CD4-positive, alpha-beta memory T cell (primary cell): ENCODE data around the gene MED19. TPM values are rescaled to one million over a fixed set of nuclear protein-coding genes. Genes with fewer than 3 reads are reported as not detected.
"Not testable (repeated sequence)": the region's sequence is repeated elsewhere in the genome, so short reads cannot be mapped to it uniquely, and the experiment has no call there.

Source experiments
- CTCF ChIA-PET: fragments of 350-600 bp; sonication (Branson Sonifier 250); formaldehyde crosslinking; loops from one replicate; lab custom pipeline; 2021; ENCODE audit warnings: inconsistent platforms; ENCODE audit not compliant: partially characterized antibody; lab: Charles Lee
- POLR2A ChIA-PET: fragments of 350-600 bp; sonication (Branson Sonifier 250); formaldehyde crosslinking; loops from one replicate; lab custom pipeline; 2021; ENCODE audit not compliant: partially characterized antibody; lab: Charles Lee
- DNase-seq, 5 donors: peaks; one replicate each; pipeline versions ENCODE4 v3.0.0 to v3.0.0-alpha.2; 2020 to 2022; ENCODE audit warnings: mixed read lengths in 1 of 5
- H3K27ac ChIP-seq: one replicate; pipeline ENCODE4 v1.7.0; 2013; ENCODE audit warnings: low read depth, low read length
- H3K27me3 ChIP-seq: 2 replicates; pipeline ENCODE4 v1.7.0; 2013; ENCODE audit warnings: mild to moderate bottlenecking, low read length, moderate library complexity; ENCODE audit not compliant: insufficient read depth
- H3K36me3 ChIP-seq: 2 replicates; pipeline ENCODE4 v1.7.0; 2013; ENCODE audit warnings: mild to moderate bottlenecking, low read length, moderate library complexity; ENCODE audit not compliant: insufficient read depth
- H3K4me1 ChIP-seq: 2 replicates; pipeline ENCODE4 v1.7.0; 2013; ENCODE audit warnings: mild to moderate bottlenecking, low read length, moderate library complexity; ENCODE audit not compliant: insufficient read depth
- H3K4me3 ChIP-seq, 2 donors: one replicate each; pipeline ENCODE4 v1.7.0; 2013; ENCODE audit warnings: low read length in 2 of 2, mild to moderate bottlenecking in 1 of 2
- H3K9me3 ChIP-seq, 2 donors: one replicate each; pipeline ENCODE4 v1.7.0; 2013; ENCODE audit warnings: low read length in 2 of 2, control low read depth in 1 of 2; ENCODE audit not compliant: control insufficient read depth in 1 of 2
- H3K27ac Mint-ChIP-seq, 7 donors: one replicate each; pipeline ENCODE4 v1.8.0; 2020 to 2021; ENCODE audit warnings: mixed read lengths in 7 of 7, mild to moderate bottlenecking in 6 of 7, inconsistent platforms in 3 of 7, moderate library complexity in 3 of 7
- H3K27me3 Mint-ChIP-seq, 2 donors: one replicate each; pipeline ENCODE4 v1.8.0; 2020 to 2021; ENCODE audit warnings: mixed read lengths in 2 of 2
- H3K36me3 Mint-ChIP-seq, 2 donors: one replicate each; pipeline ENCODE4 v1.8.0; 2020 to 2021; ENCODE audit warnings: mixed read lengths in 2 of 2, inconsistent platforms in 1 of 2, mild to moderate bottlenecking in 1 of 2
- H3K4me1 Mint-ChIP-seq, 4 donors: one replicate each; pipeline ENCODE4 v1.8.0; 2020 to 2021; ENCODE audit warnings: mixed read lengths in 4 of 4, mild to moderate bottlenecking in 1 of 4
- H3K4me3 Mint-ChIP-seq, 8 donors: one replicate each; pipeline ENCODE4 v1.8.0; 2020 to 2021; ENCODE audit warnings: mixed read lengths in 8 of 8, mild to moderate bottlenecking in 7 of 8, moderate library complexity in 6 of 8, inconsistent platforms in 3 of 8
- H3K9me3 Mint-ChIP-seq, 8 donors: one replicate each; pipeline ENCODE4 v1.8.0; 2020 to 2021; ENCODE audit warnings: mixed read lengths in 8 of 8, mild to moderate bottlenecking in 5 of 8, inconsistent platforms in 3 of 8, moderate library complexity in 1 of 8
- intact Hi-C: fragments of 100-400 bp; cut with micrococcal nuclease; formaldehyde crosslinking; loops from one replicate; pipeline ENCODE4 v1.15.1; 2023
- polyA plus RNA-seq, 2 donors: library from polyadenylated mRNA; unstranded; fragments of 300-500 nt; fragmentation: Illumina TruSeq; gene quantifications; one replicate each; pipeline ENCODE4 v1.2.3, GENCODE V29; 2021
- total RNA-seq, 2 experiments: library from RNA; stranded (reverse); gene quantifications; one replicate each; pipeline ENCODE4 v1.2.3, GENCODE V29; 2021

Gene MED19
- total and polyA plus RNA-seq, 4 experiments from 2014 or later: 15.2 to 20.2 (median 16.3) TPM

- no peak for DNase-seq
- H3K4me3 ChIP-seq: no peak overlapping the region
- no peaks in the 10 kb centered on the region for H3K9me3 ChIP-seq
- Mint-ChIP-seq H3K4me3 (no peak overlapping the region), H3K36me3 (peaks cover 0 to 9% of the 10 kb centered on the region in 2 donors), H3K9me3 (no peaks in the 10 kb centered on the region), H3K27me3 (no peaks in the 10 kb centered on the region), H3K4me1 (peaks cover 0 to 16% (median 6%) of the 10 kb centered on the region in 4 donors), H3K27ac (no peak overlapping the region)
- H3K27me3 ChIP-seq: no peaks in the 10 kb centered on the region
- ChIA-PET POLR2A (no interaction called here), CTCF (interaction anchor here (2.0 kb wide), 1 partner anchor 71 kb away, joined by 6 read pairs; no protein-coding TSS in a partner anchor)
- intact Hi-C loops: no loop called here
- no peaks in the 10 kb centered on the region for H3K36me3 ChIP-seq
- H3K27ac ChIP-seq: no peak overlapping the region
- no peaks in the 10 kb centered on the region for H3K4me1 ChIP-seq
These were observed 17.5 kb upstream of the MED19 start for GRCh38 chr11:57729479-57729878.

GRCh38 chr11:57728829-57729228 lies 16.8 kb upstream of the MED19 start:
- CTCF ChIA-PET: interaction anchor here (1.1 to 2.0 kb wide), 3 partner anchors 72 to 87 kb away, joined by 3 to 6 read pairs (median 3); no protein-coding TSS in a partner anchor
- no peak overlapping the region for H3K27ac ChIP-seq
- Mint-ChIP-seq H3K36me3 (peaks cover 0 to 9% of the 10 kb centered on the region in 2 donors), H3K27me3 (no peaks in the 10 kb centered on the region), H3K9me3 (no peaks in the 10 kb centered on the region), H3K4me1 (peaks cover 0 to 16% (median 6%) of the 10 kb centered on the region in 4 donors), H3K4me3 (no peak overlapping the region), H3K27ac (peak overlapping the region in 2 of 7 donors; percentile 26 to 70)
- POLR2A ChIA-PET: no interaction called here
- DNase-seq: no peak
- intact Hi-C loops: no loop called here
- H3K4me1 ChIP-seq: no peaks in the 10 kb centered on the region
- no peaks in the 10 kb centered on the region for H3K9me3 ChIP-seq
- no peaks in the 10 kb centered on the region for H3K27me3 ChIP-seq
- no peak overlapping the region for H3K4me3 ChIP-seq
- no peaks in the 10 kb centered on the region for H3K36me3 ChIP-seq

- CTCF ChIA-PET: interaction anchor here (0.9 kb wide), 2 partner anchors 9 to 73 kb away, joined by 3 to 4 read pairs; no protein-coding TSS in a partner anchor
These were observed 15.2 kb upstream of the MED19 start for GRCh38 chr11:57727185-57727584.

GRCh38 chr11:57716726-57717125 lies 4.7 kb upstream of the MED19 start:
- H3K9me3 Mint-ChIP-seq, H3K4me3 Mint-ChIP-seq, H3K27me3 Mint-ChIP-seq, H3K9me3 ChIP-seq, H3K27ac ChIP-seq, POLR2A ChIA-PET, H3K27me3 ChIP-seq, H3K27ac Mint-ChIP-seq, H3K36me3 ChIP-seq, CTCF ChIA-PET, H3K4me3 ChIP-seq, DNase-seq: not testable (repeated sequence)
- H3K36me3 Mint-ChIP-seq: peaks cover 7 to 22% of the 10 kb centered on the region in 2 donors
- intact Hi-C loops: loop anchor here (10.0 kb wide), 1 partner anchor 1838 kb away; no protein-coding TSS in a partner anchor
- H3K4me1 Mint-ChIP-seq: peaks cover 15 to 41% (median 26%) of the 10 kb centered on the region in 4 donors
- peaks cover 21% of the 10 kb centered on the region for H3K4me1 ChIP-seq

More at GRCh38 chr11:57727185-57727584, 15.2 kb upstream of the MED19 start:
- H3K36me3 ChIP-seq: no peaks in the 10 kb centered on the region
- no peaks in the 10 kb centered on the region for H3K9me3 ChIP-seq
- peak overlapping the region in 2 of 7 donors; percentile 1 to 48 for H3K27ac Mint-ChIP-seq
- H3K4me3 Mint-ChIP-seq: no peak overlapping the region
- no peaks in the 10 kb centered on the region for H3K27me3 ChIP-seq
- H3K36me3 Mint-ChIP-seq: peaks cover 0 to 9% of the 10 kb centered on the region in 2 donors
- H3K4me1 ChIP-seq: no peaks in the 10 kb centered on the region
- no peak overlapping the region for H3K4me3 ChIP-seq
- no peak for DNase-seq
- intact Hi-C loops: no loop called here
- H3K27ac ChIP-seq: no peak overlapping the region
- peaks cover 0 to 16% (median 5%) of the 10 kb centered on the region in 4 donors for H3K4me1 Mint-ChIP-seq
- no peaks in the 10 kb centered on the region for H3K9me3 Mint-ChIP-seq
- POLR2A ChIA-PET: no interaction called here
- H3K27me3 Mint-ChIP-seq: no peaks in the 10 kb centered on the region

GRCh38 chr11:57713835-57714234 lies 1.8 kb upstream of the MED19 start:
- Mint-ChIP-seq H3K4me3 (peak overlapping the region; percentile 93 to 99 (median 98)), H3K27ac (peak overlapping the region in 5 of 7 donors; percentile 7 to 97 (median 91)), H3K9me3 (no peaks in the 10 kb centered on the region), H3K27me3 (no peaks in the 10 kb centered on the region), H3K36me3 (peaks cover 7 to 26% of the 10 kb centered on the region in 2 donors), H3K4me1 (peaks cover 24 to 64% (median 40%) of the 10 kb centered on the region in 4 donors)
- Histone ChIP-seq H3K27me3 (no peaks in the 10 kb centered on the region), H3K9me3 (no peaks in the 10 kb centered on the region), H3K4me3 (no peak overlapping the region), H3K36me3 (no peaks in the 10 kb centered on the region), H3K4me1 (peaks cover 34% of the 10 kb centered on the region), H3K27ac (no peak overlapping the region)
- POLR2A ChIA-PET: interaction anchor here (0.6 to 3.7 kb wide), 5 partner anchors 22 to 865 kb away, joined by 3 to 25 read pairs (median 3); partner anchors contain the start of genes SELENOH, ZDHHC5 and ZFP91
- DNase-seq: no peak
- intact Hi-C loops: loop anchor here (2.0 to 10.0 kb wide), 3 partner anchors 1428 to 1955 kb away; partner anchors contain the start of genes FAM111A and PATL1
- CTCF ChIA-PET: interaction anchor here (0.8 to 2.2 kb wide), 5 partner anchors 12 to 146 kb away, joined by 3 to 20 read pairs (median 4); partner anchors contain the start of gene UBE2L6

- Mint-ChIP-seq H3K4me1 (peaks cover 30 to 64% (median 43%) of the 10 kb centered on the region in 4 donors), H3K27me3 (no peaks in the 10 kb centered on the region), H3K4me3 (peak within 1 kb of the TSS; percentile 93 to 99 (median 98)), H3K9me3 (no peaks in the 10 kb centered on the region), H3K36me3 (peaks cover 0 to 27% of the 10 kb centered on the region in 2 donors), H3K27ac (peak within 1 kb of the TSS; percentile 91 to 99 (median 98))
- Histone ChIP-seq H3K36me3 (no peaks in the 10 kb centered on the region), H3K9me3 (no peaks in the 10 kb centered on the region), H3K4me3 (peak within 1 kb of the TSS; percentile 92 to 96), H3K27me3 (no peaks in the 10 kb centered on the region), H3K4me1 (peaks cover 34% of the 10 kb centered on the region), H3K27ac (peak within 1 kb of the TSS; percentile 96)
- peak; percentile 89 to 97 (median 94) for DNase-seq
- intact Hi-C loops: loop anchor here (1.0 to 10.0 kb wide), 12 partner anchors 29 to 1956 kb away; partner anchors contain the start of genes CLP1, FAM111A, PATL1 and SELENOH
- ChIA-PET POLR2A (interaction anchor here (0.6 to 3.7 kb wide), 20 partner anchors 9 to 866 kb away, joined by 3 to 29 read pairs (median 4); partner anchors contain the start of genes BTBD18, SELENOH, SSRP1 and TIMM10), CTCF (interaction anchor here (0.9 to 5.3 kb wide), 5 partner anchors 88 to 219 kb away, joined by 3 to 30 read pairs (median 5); partner anchors contain the start of gene UBE2L6)
These were observed 488 bp upstream of the MED19 start, which contains the start of gene TMX2 for GRCh38 chr11:57712256-57713150. TSS of gene TMX2 (plus strand) at chr11:57712593. CDS start at chr11:57712619, 26 bp downstream.
